ENCODE results near the gene KLRG1. TPM values are rescaled to one million over a fixed set of nuclear protein-coding genes. Genes with fewer than 3 reads are reported as not detected.

Gene KLRG1
- total RNA-seq, 1 experiment from 2014 or later: 0.38 TPM

GRCh38 chr12:8980137-8980536 is 9.2 kb upstream of the KLRG1 start:
- Mint-ChIP-seq H3K9me3 (ENCODE audit: low read depth, unreplicated experiment) (peaks cover 2% of the 10 kb centered on the region), H3K27me3 (ENCODE audit: unreplicated experiment) (no peaks in the 10 kb centered on the region), H3K4me3 (ENCODE audit: low read depth, unreplicated experiment) (no peak overlapping the region), H3K27ac (ENCODE audit: unreplicated experiment) (no peak overlapping the region), H3K36me3 (ENCODE audit: insufficient read depth, unreplicated experiment) (no peaks in the 10 kb centered on the region), H3K4me1 (ENCODE audit: low read depth, unreplicated experiment) (no peaks in the 10 kb centered on the region)
- BruUV-seq (replicated peaks): no TSS peak
- intact Hi-C loops (cut with micrococcal nuclease; ENCODE audit: unreplicated experiment): no loop called here
- CTCF ChIA-PET: no interaction called here
- TF ChIP-seq CTCF (IDR thresholded peaks at IDR 0.05; ENCODE audit: unreplicated experiment): no peak
- DNase-seq: no peak

GRCh38 chr12:8985213-8985754 is 4.1 kb upstream of the KLRG1 start:
- no peaks in the 10 kb centered on the region for H3K4me1 Mint-ChIP-seq (ENCODE audit: low read depth, unreplicated experiment)
- intact Hi-C loops (cut with micrococcal nuclease; ENCODE audit: unreplicated experiment): no loop called here
- H3K27me3 Mint-ChIP-seq (ENCODE audit: unreplicated experiment): no peaks in the 10 kb centered on the region
- CTCF ChIA-PET: no interaction called here
- no peaks in the 10 kb centered on the region for H3K9me3 Mint-ChIP-seq (ENCODE audit: low read depth, unreplicated experiment)
- TF ChIP-seq CTCF (IDR thresholded peaks at IDR 0.05; ENCODE audit: unreplicated experiment): no peak
- no peak overlapping the region for H3K27ac Mint-ChIP-seq (ENCODE audit: unreplicated experiment)
- DNase-seq: no peak
- H3K4me3 Mint-ChIP-seq (ENCODE audit: low read depth, unreplicated experiment): no peak overlapping the region
- no TSS peak for BruUV-seq (replicated peaks)
- no peaks in the 10 kb centered on the region for H3K36me3 Mint-ChIP-seq (ENCODE audit: insufficient read depth, unreplicated experiment)

GRCh38 chr12:8987163-8987562 is 2.2 kb upstream of the KLRG1 start:
- CTCF ChIA-PET: no interaction called here
- intact Hi-C loops (cut with micrococcal nuclease; ENCODE audit: unreplicated experiment): no loop called here
- Mint-ChIP-seq H3K4me3 (ENCODE audit: low read depth, unreplicated experiment) (no peak overlapping the region), H3K9me3 (ENCODE audit: low read depth, unreplicated experiment) (no peaks in the 10 kb centered on the region), H3K36me3 (ENCODE audit: insufficient read depth, unreplicated experiment) (no peaks in the 10 kb centered on the region), H3K27ac (ENCODE audit: unreplicated experiment) (no peak overlapping the region), H3K27me3 (ENCODE audit: unreplicated experiment) (no peaks in the 10 kb centered on the region), H3K4me1 (ENCODE audit: low read depth, unreplicated experiment) (no peaks in the 10 kb centered on the region)
- no peak for TF ChIP-seq CTCF (IDR thresholded peaks at IDR 0.05; ENCODE audit: unreplicated experiment)
- no TSS peak for BruUV-seq (replicated peaks)
- no peak for DNase-seq

- Mint-ChIP-seq H3K36me3 (ENCODE audit: insufficient read depth, unreplicated experiment) (no peaks in the 10 kb centered on the region), H3K27ac (ENCODE audit: unreplicated experiment) (no peak overlapping the region), H3K9me3 (ENCODE audit: low read depth, unreplicated experiment) (no peaks in the 10 kb centered on the region), H3K27me3 (ENCODE audit: unreplicated experiment) (no peaks in the 10 kb centered on the region), H3K4me1 (ENCODE audit: low read depth, unreplicated experiment) (no peaks in the 10 kb centered on the region), H3K4me3 (ENCODE audit: low read depth, unreplicated experiment) (no peak overlapping the region)
- no TSS peak for BruUV-seq (replicated peaks)
- no peak for TF ChIP-seq CTCF (IDR thresholded peaks at IDR 0.05; ENCODE audit: unreplicated experiment)
- intact Hi-C loops (cut with micrococcal nuclease; ENCODE audit: unreplicated experiment): no loop called here
- CTCF ChIA-PET: interaction anchor here (1.0 kb wide), 1 partner anchor 27 kb away, joined by 4 read pairs; no protein-coding TSS in a partner anchor
- DNase-seq: no peak
Measured at GRCh38 chr12:8987685-8988084, 1.7 kb upstream of the KLRG1 start.

All from Calu3 (cell line).